PC-3 (cell line): ENCODE data around the gene DAND5. TPM values are rescaled to one million over a fixed set of nuclear protein-coding genes. Genes with fewer than 3 reads are reported as not detected.

Source experiments
- ATAC-seq: fragments of 200-7000 bp; cut with Tn5 transposase; 2 replicates; pipeline ENCODE4 v1.9.1; 2020; ENCODE audit warnings: mild to moderate bottlenecking, moderate library complexity
- BruUV-seq: library from RNA; stranded (reverse); fragments of 400-500 nt; replicated peaks from 2 replicates; lab custom pipeline; 2021; lab: Mats Ljungman, UMichigan
- CTCF ChIA-PET: fragments of 300-600 bp; sonication (Branson Sonifier 250); formaldehyde crosslinking; loops from one replicate; lab custom pipeline; 2022; ENCODE audit warnings: antibody characterized with exemption; lab: Charles Lee
- POLR2A ChIA-PET: fragments of 300-600 bp; sonication (Branson Sonifier 250); formaldehyde crosslinking; loops from one replicate; lab custom pipeline; 2022; ENCODE audit warnings: antibody characterized with exemption; ENCODE audit not compliant: unreplicated experiment; lab: Charles Lee
- DNase-seq: peaks from one replicate; pipeline ENCODE4 v3.0.0-alpha.2; 2015
- H2AFZ ChIP-seq: fragments of 300-600 bp; sonication (generic); 2 replicates; pipeline ENCODE4 v1.6.0; 2016; ENCODE audit warnings: antibody characterized with exemption, low read length
- H3F3A ChIP-seq: fragments of 300-600 bp; sonication (generic); one replicate; pipeline ENCODE4 v1.6.0; 2017; ENCODE audit warnings: antibody characterized with exemption, low read length, control low read depth, mild to moderate bottlenecking; ENCODE audit not compliant: unreplicated experiment
- H3K27ac ChIP-seq: fragments of 300-600 bp; sonication (generic); 2 replicates; pipeline ENCODE4 v1.5.1; 2016; ENCODE audit warnings: mild to moderate bottlenecking, low read length
- H3K27me3 ChIP-seq: fragments of 300-600 bp; sonication (generic); 2 replicates; pipeline ENCODE4 v1.6.1; 2016; ENCODE audit warnings: low read length, mixed read lengths
- H3K36me3 ChIP-seq: fragments of 300-600 bp; sonication (generic); 2 replicates; pipeline ENCODE4 v1.6.1; 2016; ENCODE audit warnings: low read depth, mixed run types, low read length, mixed read lengths
- H3K4me1 ChIP-seq: fragments of 300-600 bp; sonication (generic); 2 replicates; pipeline ENCODE4 v1.5.1; 2016; ENCODE audit warnings: low read length; ENCODE audit not compliant: insufficient read depth
- H3K4me2 ChIP-seq: fragments of 300-600 bp; sonication (generic); 2 replicates; pipeline ENCODE4 v1.6.0; 2016; ENCODE audit warnings: low read length
- H3K4me3 ChIP-seq: fragments of 300-600 bp; sonication (generic); 2 replicates; pipeline ENCODE4 v1.5.1; 2016; ENCODE audit warnings: mild to moderate bottlenecking, low read length, mixed read lengths
- H3K79me2 ChIP-seq: fragments of 300-600 bp; sonication (generic); 2 replicates; pipeline ENCODE4 v1.6.1; 2017; ENCODE audit warnings: low read length, mixed read lengths
- H3K9ac ChIP-seq: fragments of 300-600 bp; sonication (generic); 2 replicates; pipeline ENCODE4 v1.6.0; 2016; ENCODE audit warnings: mild to moderate bottlenecking, low read length
- H3K9me2 ChIP-seq: fragments of 300-600 bp; sonication (generic); replicated peaks from 2 replicates; pipeline ENCODE4 v1.6.1; 2016; ENCODE audit warnings: mixed run types, low read length, mixed read lengths
- H3K9me3 ChIP-seq: fragments of 300-600 bp; sonication (generic); 2 replicates; pipeline ENCODE4 v1.6.1; 2016; ENCODE audit warnings: low read length, mixed read lengths
- H4K20me1 ChIP-seq: fragments of 300-600 bp; sonication (generic); 2 replicates; pipeline ENCODE4 v1.6.1; 2016; ENCODE audit warnings: low read length, mixed read lengths
- CTCF ChIP-seq: fragments of 300-600 bp; sonication (generic); conservative IDR thresholded peaks from 2 replicates; pipeline ENCODE4 v1.5.1; 2017; ENCODE audit warnings: antibody characterized with exemption, low read depth, mild to moderate bottlenecking, low read length
- EZH2 ChIP-seq: fragments of 300-600 bp; sonication (generic); IDR thresholded peaks from one replicate; pipeline ENCODE4 v1.6.1; 2017; ENCODE audit warnings: antibody characterized with exemption, mild to moderate bottlenecking, low read length; ENCODE audit not compliant: unreplicated experiment
- EZH2phosphoT487 ChIP-seq: fragments of 300-600 bp; sonication (generic); IDR thresholded peaks from 2 replicates; pipeline ENCODE4 v1.6.1; 2018; ENCODE audit warnings: mild to moderate bottlenecking, antibody characterized with exemption, low read length, borderline replicate concordance
- intact Hi-C: fragments of 100-400 bp; cut with micrococcal nuclease; formaldehyde crosslinking; loops from 2 replicates; pipeline ENCODE4 v1.9.0; 2023
- total RNA-seq: library from RNA; depleted of rRNA; stranded (reverse); fragments of >200 nt; gene quantifications from 2 replicates; pipeline ENCODE4 v1.2.3, GENCODE V29; 2014

The DAND5 gene
- total RNA-seq, 1 experiment from 2014 or later = 0.55 TPM

GRCh38 chr19:13005861-13006370 is 36.5 kb downstream of the DAND5 start:
- ATAC-seq (no peak), DNase-seq (no peak)
- Histone ChIP-seq H3F3A (no peaks in the 10 kb centered on the region), H4K20me1 (peaks cover 7% of the 10 kb centered on the region; the same call in 1 of the 2 replicates), H3K9me3 (no peaks in the 10 kb centered on the region), H3K9ac (no peak overlapping the region), H3K4me3 (no peak overlapping the region), H3K27me3 (no peaks in the 10 kb centered on the region), H3K9me2 (no peaks in the 10 kb centered on the region), H3K4me1 (no peaks in the 10 kb centered on the region), H3K79me2 (peaks cover 78% of the 10 kb centered on the region), H2AFZ (no peak overlapping the region), H3K27ac (no peak overlapping the region), H3K4me2 (no peak overlapping the region), H3K36me3 (0 out of 2 replicates have a peak, but pooled peaks cover 4% of the 10 kb centered on the region)
- BruUV-seq = no TSS peak
- TF ChIP-seq EZH2 (no peak), CTCF (peak; percentile 17; the same call in 1 of the 2 replicates)
- POLR2A ChIA-PET = no interaction called here
- CTCF ChIA-PET = interaction anchor here (0.6 kb wide), 1 partner anchor 9 kb away, joined by 3 read pairs; no protein-coding TSS in a partner anchor
- intact Hi-C loops = no loop called here

- CTCF ChIA-PET = interaction anchor here (0.6 kb wide), 1 partner anchor 8 kb away, joined by 3 read pairs; no protein-coding TSS in a partner anchor
- ATAC-seq = no peak
- H3K9ac ChIP-seq = no peak overlapping the region
- no peak overlapping the region for H3K27ac ChIP-seq
- no peaks in the 10 kb centered on the region for H3K9me3 ChIP-seq
- H3K27me3 ChIP-seq = no peaks in the 10 kb centered on the region
- BruUV-seq = no TSS peak
- TF ChIP-seq EZH2 (no peak), CTCF (no peak), EZH2phosphoT487 (no peak)
- peaks cover 77% of the 10 kb centered on the region for H3K79me2 ChIP-seq
- H3K36me3 ChIP-seq = 0 out of 2 replicates have a peak, but pooled peaks cover 4% of the 10 kb centered on the region
- H3F3A ChIP-seq = no peaks in the 10 kb centered on the region
- no peak overlapping the region for H3K4me2 ChIP-seq
- no peak overlapping the region for H3K4me3 ChIP-seq
- POLR2A ChIA-PET = no interaction called here
- no peaks in the 10 kb centered on the region for H3K4me1 ChIP-seq
- intact Hi-C loops = no loop called here
- no peak overlapping the region for H2AFZ ChIP-seq
- no peak for DNase-seq
- H4K20me1 ChIP-seq = peaks cover 7% of the 10 kb centered on the region; the same call in 1 of the 2 replicates
- H3K9me2 ChIP-seq = no peaks in the 10 kb centered on the region
Measured at GRCh38 chr19:13006431-13007281, 37.3 kb downstream of the DAND5 start.
